ENCODE measurements around the gene VSX1. TPM values are rescaled to one million over a fixed set of nuclear protein-coding genes. Genes with fewer than 3 reads are reported as not detected.

Gene VSX1
- polyA plus RNA-seq, 1 donor, result not detected

DNA sequence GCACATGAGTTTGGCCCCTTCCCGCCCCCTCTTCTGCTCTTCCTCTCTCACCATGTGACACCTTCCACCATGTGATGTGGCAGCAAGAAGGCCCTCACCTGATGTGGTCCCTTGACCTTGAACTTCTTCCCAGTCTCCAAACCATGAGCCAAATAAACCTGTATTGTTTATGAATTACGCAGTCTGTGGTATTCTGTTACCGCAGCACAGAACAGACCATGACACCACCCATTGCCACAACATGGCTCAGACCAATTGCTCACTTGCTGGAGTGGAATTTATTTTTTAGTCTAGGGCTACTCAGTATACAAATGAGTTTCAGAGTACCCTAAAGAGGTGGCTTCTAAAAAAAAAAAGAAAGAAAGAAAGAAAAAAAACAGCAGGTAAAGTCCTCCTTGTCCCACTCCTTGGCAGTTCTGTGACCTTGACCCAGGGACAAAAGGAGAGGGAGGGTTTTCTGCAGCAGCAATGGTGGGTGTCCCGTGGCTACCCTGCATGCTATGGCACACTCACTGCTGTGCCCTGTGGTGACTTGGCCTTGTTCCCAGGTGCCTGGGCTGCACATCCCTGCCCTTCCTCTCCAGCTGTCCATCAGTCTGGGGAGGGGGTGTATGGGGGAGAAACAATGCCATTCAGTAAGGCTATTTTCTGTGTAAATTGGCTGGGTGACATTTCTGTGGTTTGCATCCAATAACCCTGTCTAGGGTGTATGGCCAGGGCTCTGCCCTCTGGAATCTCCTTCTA, 5.4 kb upstream of the VSX1 start:
- no peak for DNase-seq (ENCODE audit: low read depth)

- no peak for DNase-seq (ENCODE audit: low read depth)
Measured at GRCh38 chr20:25085756-25086495, 4.0 kb upstream of the VSX1 start.

DNA sequence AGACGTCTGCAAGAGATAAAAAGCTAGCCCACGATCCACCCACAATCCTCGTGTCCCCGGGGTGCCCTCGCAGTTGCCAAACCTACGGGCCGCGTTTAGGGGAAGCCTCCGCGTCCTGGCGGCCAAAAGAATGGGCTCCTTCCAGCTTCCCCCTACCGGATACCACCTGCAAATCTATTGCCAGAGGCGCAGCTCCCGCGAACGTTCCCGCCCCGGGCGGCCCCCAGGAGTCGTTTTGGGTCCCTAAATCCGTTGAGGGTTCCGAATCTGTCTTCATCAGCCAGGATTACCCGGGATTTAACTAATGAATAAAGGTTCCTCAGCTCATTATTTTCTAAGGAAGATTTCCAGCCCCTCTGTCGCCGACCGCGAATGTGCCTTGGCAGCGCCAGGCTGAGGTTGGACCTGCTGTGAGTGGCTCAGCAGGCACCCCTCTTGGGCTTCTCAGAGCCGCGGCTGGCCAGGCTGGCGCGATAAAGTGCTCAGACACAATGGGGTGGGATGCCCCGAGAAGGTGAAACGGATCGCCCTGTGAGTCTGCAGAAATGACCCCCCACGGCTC, 2.8 kb upstream of the VSX1 start:
- DNase-seq (ENCODE audit: low read depth), result no peak

GRCh38 chr20:25083773-25084625, 2.1 kb upstream of the VSX1 start:
- no peak for DNase-seq (ENCODE audit: low read depth)

DNA sequence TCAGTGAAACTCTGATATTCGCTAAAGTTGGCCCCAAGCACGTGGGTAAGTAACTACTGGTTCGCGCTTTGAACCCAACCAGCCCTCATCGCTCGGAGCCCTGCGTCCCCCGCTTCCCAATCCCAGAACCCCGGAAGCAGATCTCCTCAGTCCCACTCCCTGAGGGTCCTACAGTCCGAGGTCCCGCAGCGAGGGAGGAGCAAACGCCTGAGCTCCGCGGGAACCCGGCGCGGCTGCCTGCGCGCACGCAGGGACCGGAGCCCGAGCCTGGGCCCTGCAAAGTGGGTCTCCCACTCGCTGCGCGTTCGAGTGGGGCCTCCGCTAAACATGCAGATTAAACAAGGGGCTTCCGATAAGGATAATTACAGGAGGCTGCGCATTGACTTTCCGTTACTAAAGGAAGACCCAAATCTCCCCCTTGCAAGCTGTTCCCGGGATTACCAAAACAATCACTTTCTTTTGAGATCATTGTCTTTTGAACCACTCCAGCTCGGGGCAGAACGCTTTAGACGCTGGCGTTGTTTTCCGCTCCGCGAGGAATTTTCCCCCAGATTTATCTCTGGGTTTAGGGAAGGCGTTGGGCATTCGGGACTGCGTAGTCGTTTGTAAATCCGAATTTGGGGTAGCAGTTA, 1.3 kb upstream of the VSX1 start:
- no peak for DNase-seq (ENCODE audit: low read depth)

- DNase-seq (ENCODE audit: low read depth), result no peak
Measured at GRCh38 chr20:25082498-25082873, 545 bp upstream of the VSX1 start.

DNA sequence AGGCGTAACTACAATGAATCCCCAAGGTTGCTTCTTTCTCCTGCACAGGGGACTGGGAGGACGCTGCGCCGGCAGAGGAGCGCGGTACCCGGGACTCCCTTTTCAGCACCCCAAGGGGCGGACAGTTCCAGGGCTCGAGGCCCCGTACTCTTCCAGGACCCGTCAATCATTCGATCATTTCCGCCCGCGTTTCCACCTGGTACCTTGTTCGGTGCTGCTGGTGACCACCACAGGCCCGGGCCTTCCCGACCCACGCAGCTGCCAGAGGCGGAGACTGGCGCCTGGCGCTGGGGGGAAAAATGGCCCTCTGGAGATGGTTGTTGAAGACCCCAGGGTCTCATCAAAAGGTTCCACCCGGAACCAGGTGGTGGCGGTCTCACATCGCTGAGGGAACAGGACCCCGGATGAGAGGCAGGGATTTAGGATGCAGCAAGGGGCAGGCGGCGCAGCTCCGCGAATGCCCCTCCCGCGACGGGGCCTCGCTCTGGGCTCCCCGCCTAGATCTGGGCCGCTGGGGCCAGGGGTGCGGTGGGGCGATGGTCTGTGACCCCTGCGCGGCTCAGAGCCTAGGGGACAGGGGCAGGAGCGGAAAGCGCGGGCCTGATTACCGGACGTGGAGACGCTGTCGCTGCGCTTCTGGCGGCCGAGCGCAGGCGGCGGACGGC, 744 bp downstream of the VSX1 start:
- no peak for DNase-seq (ENCODE audit: low read depth)

DNA sequence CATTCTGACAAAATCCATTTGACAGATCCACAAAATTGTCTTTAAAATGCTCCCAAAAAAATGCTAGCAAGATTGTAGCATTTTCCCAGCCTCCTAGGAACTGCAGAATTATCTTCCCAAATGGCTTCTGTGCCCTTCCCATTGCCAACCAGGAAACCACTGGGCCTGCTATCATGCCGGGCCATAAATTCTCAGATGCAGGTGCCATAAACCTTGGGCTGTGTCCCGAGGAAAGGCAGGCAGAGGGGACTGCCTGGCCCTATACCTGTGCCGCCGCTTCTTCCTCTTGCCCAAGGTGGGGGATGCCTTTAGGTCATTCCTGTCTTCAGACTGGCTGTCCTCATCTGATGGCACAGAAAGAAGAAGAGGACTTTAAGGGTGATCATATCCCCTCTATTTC, 2.8 kb downstream of the VSX1 start:
- DNase-seq (ENCODE audit: low read depth), result no peak

DNA sequence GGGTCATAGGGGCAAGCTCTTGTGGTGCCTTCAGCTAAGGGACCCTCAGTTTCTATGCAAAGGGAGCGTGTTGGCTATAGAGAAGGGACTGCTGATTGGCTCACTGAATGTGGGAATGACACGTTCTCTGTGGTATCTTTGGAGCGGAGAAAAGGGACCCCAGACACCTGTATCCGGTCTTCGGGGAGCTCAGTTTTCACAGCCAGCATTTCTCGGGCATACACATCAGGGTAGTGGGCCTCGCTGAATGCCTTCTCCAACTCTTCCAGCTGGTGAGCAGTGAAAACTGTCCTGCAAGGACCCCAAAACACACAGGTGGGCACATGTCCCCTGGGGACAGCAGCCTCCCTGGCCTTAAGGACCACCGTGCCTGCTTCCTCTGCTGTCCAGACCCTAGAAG, 3.3 kb downstream of the VSX1 start:
- no peak for DNase-seq (ENCODE audit: low read depth)

- DNase-seq (ENCODE audit: low read depth), result no peak
Measured at GRCh38 chr20:25077610-25078169, 4.3 kb downstream of the VSX1 start.

GRCh38 chr20:25076731-25077609, 5.0 kb downstream of the VSX1 start:
- DNase-seq (ENCODE audit: low read depth), result no peak

GRCh38 chr20:25076201-25076600, 5.7 kb downstream of the VSX1 start:
- no peak for DNase-seq (ENCODE audit: low read depth)

DNA sequence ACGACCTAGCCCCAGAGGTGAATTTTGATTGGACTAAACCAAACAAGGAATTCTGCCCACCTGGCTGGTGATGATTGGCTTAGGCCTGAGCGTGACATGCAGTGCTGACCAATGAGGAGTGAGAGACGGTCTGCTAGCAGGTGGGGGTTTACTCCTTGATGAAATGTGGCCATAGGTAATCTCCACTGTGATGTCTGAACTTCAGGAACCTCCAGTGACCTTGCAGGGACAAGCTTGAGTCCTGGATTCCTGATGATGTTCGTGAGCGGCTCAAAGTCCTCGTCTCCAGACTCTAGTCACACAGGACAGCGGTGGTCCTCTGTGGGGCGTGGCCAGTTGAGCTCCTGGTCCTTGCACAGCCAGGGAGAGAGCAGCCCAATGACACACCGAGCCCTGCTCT, 8.4 kb downstream of the VSX1 start:
- DNase-seq (ENCODE audit: low read depth), result no peak

GRCh38 chr20:25072226-25072811, 9.6 kb downstream of the VSX1 start:
- DNase-seq (ENCODE audit: low read depth), result no peak

DNA sequence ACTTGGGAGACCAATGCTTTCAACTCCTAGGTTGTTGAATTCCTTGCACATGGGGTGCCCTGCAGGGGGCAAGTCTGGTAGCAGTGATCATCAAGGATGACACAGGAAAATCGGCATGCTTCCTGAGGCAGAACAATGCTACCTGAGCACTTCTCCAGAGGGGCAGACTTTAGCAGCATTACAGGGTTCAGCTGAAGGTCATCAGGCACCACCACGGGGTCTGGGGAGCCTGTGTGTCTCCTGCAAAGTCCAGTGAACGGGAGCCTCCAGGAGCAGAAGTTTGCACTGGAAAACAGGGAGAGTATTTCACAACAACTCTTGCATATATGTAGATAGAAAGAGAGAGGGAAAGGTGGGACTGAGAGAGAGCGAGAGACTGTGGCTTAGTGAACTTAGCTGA, 10.2 kb downstream of the VSX1 start:
- no peak for DNase-seq (ENCODE audit: low read depth)

GRCh38 chr20:25070821-25071473, 11.0 kb downstream of the VSX1 start:
- no peak for DNase-seq (ENCODE audit: low read depth)

GRCh38 chr20:25067102-25067987, 14.6 kb downstream of the VSX1 start:
- DNase-seq (ENCODE audit: low read depth), result no peak

DNA sequence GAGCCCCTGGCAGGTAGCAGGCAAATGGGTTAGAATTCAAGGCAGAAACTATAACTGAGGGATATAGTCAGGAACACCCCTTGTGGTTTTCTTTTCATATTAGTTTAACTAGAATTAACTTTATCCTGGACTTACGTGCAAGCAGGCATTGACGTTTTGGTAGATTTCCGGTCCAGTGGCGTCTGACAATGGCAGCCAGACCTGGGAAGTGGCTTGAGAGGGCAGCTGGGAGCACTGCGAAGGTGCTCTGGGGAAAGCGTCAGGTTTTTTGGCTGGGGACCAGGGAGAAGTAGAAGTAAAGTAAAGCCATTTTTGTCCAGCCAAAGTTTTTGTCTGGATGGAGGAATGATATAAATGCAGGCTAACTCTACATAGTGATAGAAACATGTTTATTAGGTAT, 15.6 kb downstream of the VSX1 start:
- DNase-seq (ENCODE audit: low read depth), result no peak

All from forelimb muscle (tissue), 1 donor.